HG03457 (cell line): ENCODE measurements around the gene LKAAEAR1.

ENCODE experiments used
- ATAC-seq: cut with Tn5 transposase; IDR thresholded peaks from one replicate; pipeline ENCODE4 v1.9.1; 2021; ENCODE audit warnings: moderate number of reproducible peaks; ENCODE audit not compliant: unreplicated experiment

The LKAAEAR1 gene

GRCh38 chr20:64068386-64069208 lies 15.6 kb downstream of the LKAAEAR1 start:
- no peak for ATAC-seq

GRCh38 chr20:64067733-64068307 lies 16.4 kb downstream of the LKAAEAR1 start:
- no peak for ATAC-seq

GRCh38 chr20:64067005-64067632 lies 17.1 kb downstream of the LKAAEAR1 start:
- ATAC-seq, result no peak

- ATAC-seq, result peak; percentile 50
Observed at GRCh38 chr20:64065974-64066343, 18.2 kb downstream of the LKAAEAR1 start.

- ATAC-seq, result no peak
Observed at GRCh38 chr20:64065062-64065973, 18.9 kb downstream of the LKAAEAR1 start.

GRCh38 chr20:64064145-64064698 lies 20.0 kb downstream of the LKAAEAR1 start:
- ATAC-seq, result no peak

- no peak for ATAC-seq
Observed at GRCh38 chr20:64063389-64064144, 20.6 kb downstream of the LKAAEAR1 start.

- ATAC-seq, result peak; percentile 51
Observed at GRCh38 chr20:64062596-64063388, 21.4 kb downstream of the LKAAEAR1 start, which contains the start of gene TCEA2. TCEA2 (plus strand) TSS chr20:64063198; CDS start chr20:64063313, 115 bp downstream.

GRCh38 chr20:64062276-64062595 lies 22.0 kb downstream of the LKAAEAR1 start:
- no peak for ATAC-seq

GRCh38 chr20:64058536-64058935 lies 25.7 kb downstream of the LKAAEAR1 start:
- ATAC-seq, result no peak

- ATAC-seq, result no peak
Observed at GRCh38 chr20:64057628-64058498, 26.3 kb downstream of the LKAAEAR1 start.

- no peak for ATAC-seq
Observed at GRCh38 chr20:64056889-64057627, 27.1 kb downstream of the LKAAEAR1 start.

- no peak for ATAC-seq
Observed at GRCh38 chr20:64056639-64056888, 27.6 kb downstream of the LKAAEAR1 start.

GRCh38 chr20:64055893-64056638 lies 28.1 kb downstream of the LKAAEAR1 start:
- ATAC-seq, result no peak

GRCh38 chr20:64055396-64055892 lies 28.8 kb downstream of the LKAAEAR1 start:
- no peak for ATAC-seq

GRCh38 chr20:64053841-64054661 lies 30.1 kb downstream of the LKAAEAR1 start:
- ATAC-seq, result no peak
